HCT116 (cell line): ENCODE measurements around the gene PLA1A. TPM values are rescaled to one million over a fixed set of nuclear protein-coding genes. Genes with fewer than 3 reads are reported as not detected.

Experiments
- ATAC-seq: fragments of 200-7000 bp; cut with Tn5 transposase; 2 replicates; pipeline ENCODE4 v1.9.1; 2020; ENCODE audit warnings: mild to moderate bottlenecking, moderate library complexity
- BruUV-seq: library from RNA; stranded (reverse); fragments of 400-500 nt; replicated peaks from 2 replicates; lab custom pipeline; 2021; lab: Mats Ljungman, UMichigan
- CTCF ChIA-PET: fragments of 300-600 bp; sonication (Branson Sonifier 250); formaldehyde crosslinking; loops from one replicate; lab custom pipeline; 2021; ENCODE audit warnings: antibody characterized with exemption; lab: Charles Lee
- POLR2A ChIA-PET: fragments of 300-600, 350-600 bp; sonication (Branson Sonifier 250); formaldehyde crosslinking; loops from one replicate; lab custom pipeline; 2021; ENCODE audit warnings: antibody characterized with exemption; lab: Charles Lee
- RAD21 ChIA-PET, 2 experiments: fragments of 300-600 bp; sonication (Branson Sonifier 250); formaldehyde crosslinking; loops; one replicate each; lab custom pipeline; 2023; ENCODE audit warnings: low total read pairs in 2 of 2; ENCODE audit not compliant: uncharacterized antibody in 2 of 2, unreplicated experiment in 2 of 2, low non-redundant PET in 1 of 2; lab: Charles Lee
- DNase-seq: peaks from one replicate; pipeline ENCODE4 v3.0.0-alpha.2; 2010; ENCODE audit warnings: low read depth, low spot score
- H2AFZ ChIP-seq: fragments of 200-600 bp; shearing (Covaris generic), sonication (generic); 2 replicates; pipeline ENCODE4 v1.6.1; 2017; ENCODE audit warnings: low read depth, mixed run types, mixed read lengths, antibody characterized with exemption, low read length; ENCODE audit not compliant: poor library complexity, severe bottlenecking
- H3K27ac ChIP-seq: 2 replicates; pipeline ENCODE4 v1.5.1; 2012; ENCODE audit warnings: low read depth, low read length
- H3K27me3 ChIP-seq: fragments of 200-600 bp; sonication (generic); 2 replicates; pipeline ENCODE4 v1.6.1; 2016; ENCODE audit warnings: mixed run types, low read length, mixed read lengths; ENCODE audit not compliant: insufficient read depth
- H3K36me3 ChIP-seq, 2 experiments: fragments of 200-500 bp in 1 of 2; fragments of 200-600 bp in 1 of 2; sonication (Bioruptor generic) in 1 of 2; sonication (generic) in 1 of 2; 2 replicates each; pipeline versions ENCODE4 v1.5.1 to v1.6.1; 2014 to 2016; ENCODE audit warnings: low read length in 2 of 2, inconsistent platforms in 1 of 2, mixed read lengths in 1 of 2, mixed run types in 1 of 2; ENCODE audit not compliant: insufficient read depth in 2 of 2, control insufficient read depth in 1 of 2
- H3K4me1 ChIP-seq, 2 experiments: fragments of 200-600 bp in 1 of 2; sonication (generic) in 1 of 2; 2 replicates each; pipeline versions ENCODE4 v1.5.1 to v1.6.1; 2012 to 2017; ENCODE audit warnings: low read length in 2 of 2, inconsistent platforms in 1 of 2, mild to moderate bottlenecking in 1 of 2, mixed read lengths in 1 of 2, mixed run types in 1 of 2, moderate library complexity in 1 of 2; ENCODE audit not compliant: insufficient read depth in 2 of 2, control insufficient read depth in 1 of 2
- H3K4me2 ChIP-seq: fragments of 200-600 bp; sonication (generic); 2 replicates; pipeline ENCODE4 v1.6.1; 2017; ENCODE audit warnings: mixed run types, low read length, mixed read lengths
- H3K4me3 ChIP-seq, 2 experiments: fragments of 200-600 bp in 1 of 2; sonication (generic) in 1 of 2; replicated peaks in 1 of 2; 2 replicates each; pipeline ENCODE4 v1.5.1; 2011 to 2016; ENCODE audit warnings: low read length in 2 of 2, control low read depth in 1 of 2, low read depth in 1 of 2, mild to moderate bottlenecking in 1 of 2, mixed read lengths in 1 of 2, mixed run types in 1 of 2
- H3K79me2 ChIP-seq: fragments of 200-600 bp; sonication (generic); 2 replicates; pipeline ENCODE4 v1.6.1; 2017; ENCODE audit warnings: mild to moderate bottlenecking, mixed run types, low read length, moderate library complexity, mixed read lengths; ENCODE audit not compliant: insufficient read depth
- H3K9ac ChIP-seq: fragments of 200-600 bp; sonication (generic); 2 replicates; pipeline ENCODE4 v1.6.1; 2016; ENCODE audit warnings: low read length, mixed read lengths
- H3K9me2 ChIP-seq: fragments of 200-600 bp; sonication (generic), shearing (Covaris generic); 2 replicates; pipeline ENCODE4 v1.6.1; 2017; ENCODE audit warnings: mixed run types, mild to moderate bottlenecking, moderate library complexity; ENCODE audit not compliant: insufficient read depth
- H3K9me3 ChIP-seq, 2 experiments: fragments of 200-500 bp in 1 of 2; fragments of 200-600 bp in 1 of 2; sonication (Bioruptor generic) in 1 of 2; sonication (generic) in 1 of 2; 2 replicates each; pipeline ENCODE4 v1.6.1; 2014 to 2017; ENCODE audit warnings: low read length in 2 of 2, mixed read lengths in 2 of 2, inconsistent platforms in 1 of 2, low read depth in 1 of 2, mild to moderate bottlenecking in 1 of 2, mixed run types in 1 of 2, moderate library complexity in 1 of 2; ENCODE audit not compliant: control insufficient read depth in 1 of 2, insufficient read depth in 1 of 2
- H4K20me1 ChIP-seq: fragments of 200-600 bp; sonication (generic), shearing (Covaris generic); 2 replicates; pipeline ENCODE4 v1.6.1; 2017; ENCODE audit warnings: mixed run types, mild to moderate bottlenecking, moderate library complexity; ENCODE audit not compliant: insufficient read depth
- ATF3 ChIP-seq: IDR thresholded peaks from 2 replicates; pipeline ENCODE4 v1.6.1; 2012
- CBX3 ChIP-seq: IDR thresholded peaks from 2 replicates; pipeline ENCODE4 v1.6.1; 2012; ENCODE audit warnings: low read depth
- EGR1 ChIP-seq: IDR thresholded peaks from 2 replicates; pipeline ENCODE4 v1.6.1; 2012; ENCODE audit warnings: low read depth
- ELF1 ChIP-seq: IDR thresholded peaks from 2 replicates; pipeline ENCODE4 v1.6.1; 2012; ENCODE audit warnings: low read depth, borderline replicate concordance
- EZH2 ChIP-seq: fragments of 200-600 bp; sonication (generic); IDR thresholded peaks from 2 replicates; pipeline ENCODE4 v1.6.1; 2017; ENCODE audit warnings: antibody characterized with exemption, mixed run types
- EZH2phosphoT487 ChIP-seq: fragments of 200-600 bp; IDR thresholded peaks from 2 replicates; pipeline ENCODE4 v1.6.1; 2018; ENCODE audit warnings: antibody characterized with exemption, borderline replicate concordance
- JUND ChIP-seq: IDR thresholded peaks from 2 replicates; pipeline ENCODE4 v1.6.1; 2012
- MAX ChIP-seq: IDR thresholded peaks from 2 replicates; pipeline ENCODE4 v1.6.1; 2012
- POLR2A ChIP-seq: IDR thresholded peaks from 2 replicates; pipeline ENCODE4 v1.7.0; 2011; ENCODE audit warnings: borderline replicate concordance; ENCODE audit not compliant: insufficient read depth, insufficient read length; ENCODE audit errors: extremely low read depth
- POLR2AphosphoS5 ChIP-seq: IDR thresholded peaks from 2 replicates; pipeline ENCODE4 v1.6.1; 2011; ENCODE audit warnings: mild to moderate bottlenecking, low read depth, low read length, moderate library complexity
- REST ChIP-seq: IDR thresholded peaks from 2 replicates; pipeline ENCODE4 v1.6.1; 2012; ENCODE audit warnings: low read depth
- SIN3A ChIP-seq: IDR thresholded peaks from 2 replicates; pipeline ENCODE4 v1.6.1; 2012; ENCODE audit warnings: low read depth
- SP1 ChIP-seq: IDR thresholded peaks from 2 replicates; pipeline ENCODE4 v1.6.1; 2012; ENCODE audit warnings: low read depth
- SRF ChIP-seq: IDR thresholded peaks from 2 replicates; pipeline ENCODE4 v1.6.1; 2012; ENCODE audit warnings: low read depth
- TCF7L2 ChIP-seq: IDR thresholded peaks from 2 replicates; pipeline ENCODE4 v1.7.0; 2011; ENCODE audit warnings: borderline replicate concordance, inconsistent platforms; ENCODE audit not compliant: insufficient read depth, insufficient read length; ENCODE audit errors: extremely low read depth
- YY1 ChIP-seq: IDR thresholded peaks from 2 replicates; pipeline ENCODE4 v1.6.1; 2011; ENCODE audit warnings: low read length, low read depth, moderate library complexity, mild to moderate bottlenecking; ENCODE audit not compliant: insufficient replicate concordance; ENCODE audit errors: extremely low read depth
- ZNF274 ChIP-seq: fragments of 200-500 bp; sonication (Bioruptor generic); IDR thresholded peaks from 2 replicates; pipeline ENCODE4 v1.6.1; 2014; ENCODE audit warnings: mild to moderate bottlenecking, low read depth, low read length, inconsistent platforms
- intact Hi-C: fragments of 100-400 bp; cut with micrococcal nuclease; formaldehyde crosslinking; loops from 2 replicates; pipeline ENCODE4 v1.10.0; 2022
- total RNA-seq: library from RNA; stranded (reverse); gene quantifications from one replicate; pipeline ENCODE4 v1.2.1, GENCODE V29; 2021; ENCODE audit not compliant: unreplicated experiment

PLA1A gene
- total RNA-seq, 1 experiment from 2014 or later, result not detected

GRCh38 chr3:119641416-119641815 is 43.7 kb downstream of the PLA1A start:
- RAD21 ChIA-PET, result no interaction called here
- no peak for ATAC-seq
- H2AFZ ChIP-seq, result no peak overlapping the region
- BruUV-seq, result no TSS peak
- intact Hi-C loops, result no loop called here
- no peaks in the 10 kb centered on the region for H3K9me2 ChIP-seq
- no peaks in the 10 kb centered on the region for H4K20me1 ChIP-seq
- peaks cover 0 to 41% of the 10 kb centered on the region in 2 experiments; a peak in 2 of 4 replicates for H3K4me1 ChIP-seq
- no peaks in the 10 kb centered on the region for H3K79me2 ChIP-seq
- no peaks in the 10 kb centered on the region for H3K27me3 ChIP-seq
- no peaks in the 10 kb centered on the region for H3K36me3 ChIP-seq
- TF ChIP-seq MAX, result no peak
- TF ChIP-seq YY1, result no peak
- TF ChIP-seq SIN3A, result no peak
- TF ChIP-seq JUND, result no peak
- TF ChIP-seq POLR2A, result no peak
- TF ChIP-seq ATF3, result no peak
- TF ChIP-seq CBX3, result no peak
- no peak for TF ChIP-seq ELF1
- TF ChIP-seq POLR2AphosphoS5, result no peak
- TF ChIP-seq SP1, result no peak
- TF ChIP-seq EZH2phosphoT487, result no peak
- no peak for TF ChIP-seq ZNF274
- TF ChIP-seq EZH2, result no peak
- TF ChIP-seq TCF7L2, result no peak
- no peak for TF ChIP-seq EGR1
- no peak for TF ChIP-seq REST
- TF ChIP-seq SRF, result no peak
- no peak for DNase-seq
- no peak overlapping the region for H3K9ac ChIP-seq
- no peak overlapping the region for H3K4me2 ChIP-seq
- no peaks in the 10 kb centered on the region for H3K9me3 ChIP-seq
- no peak overlapping the region for H3K27ac ChIP-seq
- POLR2A ChIA-PET, result no interaction called here
- H3K4me3 ChIP-seq, result no peak overlapping the region
- CTCF ChIA-PET, result no interaction called here
